Measurements from ENCODE around the gene KANSL1. TPM values are rescaled to one million over a fixed set of nuclear protein-coding genes. Genes with fewer than 3 reads are reported as not detected.
"Not testable (repeated sequence)": the region's sequence is repeated elsewhere in the genome, so short reads cannot be mapped to it uniquely, and the experiment has no call there.

KANSL1 gene
- total RNA-seq, 1 donor from 2014 or later = 23.2 TPM

GRCh38 chr17:46192439-46193150, 634 bp downstream of the KANSL1 start:
- ATAC-seq (peak; percentile 59), DNase-seq (ENCODE audit: low spot score) (peak; percentile 70)

- ATAC-seq = no peak
- DNase-seq (ENCODE audit: low spot score) = no peak
These were observed 1.1 kb downstream of the KANSL1 start for GRCh38 chr17:46192189-46192438.

DNA sequence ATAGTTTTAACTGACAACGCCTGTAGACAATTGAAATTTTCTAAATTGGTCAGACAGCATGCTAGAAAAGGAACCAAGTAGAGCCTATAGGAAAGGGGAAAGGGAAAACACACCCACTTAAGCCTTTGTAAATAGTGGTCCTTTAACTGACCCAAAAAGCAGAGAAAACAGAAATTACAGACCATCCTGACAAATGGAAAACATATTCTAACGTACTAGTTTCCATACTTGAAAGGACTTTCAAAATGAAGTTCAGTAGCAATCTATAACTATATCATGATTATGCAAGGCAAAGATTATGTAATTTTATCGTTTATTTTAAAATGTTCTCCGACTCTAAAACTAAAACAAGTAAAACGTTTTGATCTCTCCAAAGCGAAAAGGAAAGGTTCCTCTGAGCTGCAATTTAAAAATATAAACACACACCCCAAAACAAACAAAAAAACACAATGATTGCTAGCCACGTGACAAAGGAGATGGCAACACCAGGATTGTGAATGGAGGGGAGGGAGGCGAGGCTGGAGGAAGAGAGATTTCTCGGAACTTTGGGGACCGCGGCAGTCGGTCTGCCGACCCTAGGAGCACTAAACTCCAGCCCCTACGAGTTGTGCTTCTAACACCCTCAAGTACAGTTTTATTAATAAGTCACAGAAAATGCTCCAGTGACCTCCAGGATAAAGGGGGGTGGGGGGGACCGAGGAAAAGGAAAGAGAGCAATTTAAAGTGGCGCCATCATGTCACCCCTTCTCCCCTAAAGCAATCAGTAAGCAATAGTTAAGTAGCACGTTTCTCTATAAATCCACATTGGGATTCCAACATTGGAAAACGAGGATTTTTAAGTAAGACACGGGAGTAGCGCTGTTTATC, 1.7 kb downstream of the KANSL1 start:
- no peak for ATAC-seq

DNA sequence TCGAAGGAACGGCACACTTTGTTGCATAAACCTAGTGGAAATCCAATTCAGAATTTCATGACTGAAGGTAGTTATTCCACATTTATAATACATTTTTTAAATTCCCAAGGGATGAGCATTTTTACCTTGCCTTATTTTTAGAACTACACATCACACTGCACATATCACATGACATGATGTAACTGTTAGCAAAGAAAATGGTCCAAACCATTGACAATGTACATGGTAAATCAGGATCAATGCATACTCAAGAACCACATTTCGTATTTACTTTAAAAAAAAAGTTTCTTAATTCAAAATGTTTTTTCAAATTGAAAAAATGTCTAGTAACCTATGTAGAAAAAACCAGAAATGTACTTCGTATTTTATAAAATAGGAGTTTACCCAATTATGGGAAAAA, 2.5 kb downstream of the KANSL1 start:
- ATAC-seq = no peak
- no peak for DNase-seq (ENCODE audit: low spot score)

More for the DNA sequence above, 1.7 kb downstream of the KANSL1 start:
- DNase-seq (ENCODE audit: low spot score) = no peak

GRCh38 chr17:46186827-46187235, 6.4 kb downstream of the KANSL1 start:
- not testable (repeated sequence) for DNase-seq (ENCODE audit: low spot score)
- ATAC-seq = peak; percentile 23

DNA sequence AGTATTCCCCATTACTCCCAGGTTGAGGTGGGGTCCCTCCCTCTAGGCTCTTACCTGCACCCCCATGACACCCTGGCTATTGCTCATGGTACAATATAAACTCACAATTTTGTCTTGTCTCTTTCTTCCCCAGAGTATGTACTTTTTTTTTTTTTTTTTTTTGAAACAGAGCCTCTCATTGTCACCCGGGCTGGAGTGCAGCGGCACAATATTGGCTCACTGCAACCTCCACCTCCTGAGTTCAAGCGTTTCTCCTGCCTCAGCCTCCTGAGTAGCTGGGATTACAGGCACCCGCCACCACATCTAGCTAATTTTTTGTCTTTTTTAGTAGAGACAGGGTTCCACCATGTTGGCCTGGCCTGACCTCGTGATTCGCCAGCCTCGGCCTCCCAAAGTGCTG, 8.5 kb downstream of the KANSL1 start:
- DNase-seq (ENCODE audit: low spot score) = no peak
- no peak for ATAC-seq

DNA sequence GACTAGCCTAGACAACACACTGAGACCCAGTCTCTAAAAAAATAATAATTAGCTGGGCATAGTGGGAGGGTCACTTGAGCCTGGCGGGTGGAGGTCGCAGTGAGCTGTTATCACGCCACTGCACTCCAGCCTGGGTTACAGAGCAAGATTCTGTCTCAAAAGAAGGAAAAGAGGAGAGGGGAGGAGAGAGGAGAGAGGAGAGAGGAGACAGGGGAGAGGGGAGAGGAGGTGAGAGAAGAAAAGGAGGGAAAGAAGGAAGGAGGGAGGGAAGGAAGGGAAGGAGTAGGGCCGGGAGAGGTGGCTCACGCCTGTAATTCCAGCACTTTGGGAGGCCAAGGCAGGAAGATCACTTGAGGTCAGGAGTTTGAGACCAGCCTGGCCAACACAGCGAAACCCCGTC, 9.8 kb downstream of the KANSL1 start:
- not testable (repeated sequence) for ATAC-seq; DNase-seq (ENCODE audit: low spot score)

DNA sequence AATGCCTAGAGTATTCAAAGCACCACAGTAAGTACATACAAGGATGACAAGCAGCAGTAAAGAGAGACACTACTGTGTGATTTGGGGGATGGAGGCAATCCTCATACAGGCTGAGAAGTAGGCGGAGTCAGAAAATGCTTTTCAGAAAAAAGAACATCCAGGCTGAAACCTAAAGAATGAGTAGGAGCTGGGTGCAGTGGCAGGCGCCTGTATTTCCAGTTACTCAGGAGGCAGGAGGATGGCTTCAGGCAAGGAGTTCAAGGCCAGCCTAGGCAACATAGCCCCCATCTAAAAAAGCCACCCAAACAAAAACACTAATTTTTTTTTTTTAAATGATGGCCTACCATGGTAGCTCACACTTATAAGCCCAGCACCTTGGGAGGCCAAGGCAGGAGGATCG, 10.3 kb downstream of the KANSL1 start:
- no peak for ATAC-seq
- no peak for DNase-seq (ENCODE audit: low spot score)

DNA sequence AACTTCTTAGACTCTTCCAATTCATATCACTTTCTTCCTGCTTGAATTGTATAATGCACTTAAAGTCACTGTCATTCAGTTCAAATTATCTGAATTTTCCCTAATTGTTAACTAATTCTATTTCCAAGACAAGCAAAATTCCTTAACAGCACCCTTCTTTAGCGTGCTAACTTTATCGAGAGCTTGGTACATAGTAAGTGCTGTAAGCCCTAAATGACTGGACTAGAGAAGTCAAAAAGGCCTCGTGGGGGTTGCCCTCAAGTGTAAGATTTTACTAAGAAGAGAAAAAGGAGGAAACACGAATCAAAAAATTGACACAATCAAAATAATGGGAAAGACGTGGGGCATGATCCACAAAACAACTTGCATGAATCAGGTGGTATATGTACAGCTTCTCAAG, 11.3 kb downstream of the KANSL1 start:
- ATAC-seq = no peak
- no peak for DNase-seq (ENCODE audit: low spot score)

DNA sequence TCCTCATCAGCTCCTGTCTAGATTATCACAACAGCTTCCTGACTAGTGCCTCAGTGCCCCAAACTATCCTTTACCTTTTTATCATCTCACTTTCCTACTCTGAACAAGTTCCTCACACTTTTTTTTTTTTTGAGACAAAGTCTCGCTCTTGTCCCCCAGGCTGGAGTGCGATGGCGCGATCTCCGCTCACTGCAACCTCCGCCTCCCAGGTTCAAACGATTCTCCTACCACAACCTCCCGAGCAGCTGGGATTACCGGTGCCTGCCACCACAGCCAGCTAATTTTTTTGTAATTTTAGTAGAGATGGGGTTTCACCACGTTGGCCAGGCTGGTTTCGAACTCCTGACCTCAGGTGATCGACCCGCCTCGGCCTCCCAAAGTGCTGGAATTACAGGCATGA, 11.9 kb downstream of the KANSL1 start:
- ATAC-seq; DNase-seq (ENCODE audit: low spot score): not testable (repeated sequence)

GRCh38 chr17:46180892-46181274, 12.3 kb downstream of the KANSL1 start:
- no peak for ATAC-seq
- no peak for DNase-seq (ENCODE audit: low spot score)

- not testable (repeated sequence) for DNase-seq (ENCODE audit: low spot score); ATAC-seq
These were observed 12.9 kb downstream of the KANSL1 start for GRCh38 chr17:46180185-46180891.

DNA sequence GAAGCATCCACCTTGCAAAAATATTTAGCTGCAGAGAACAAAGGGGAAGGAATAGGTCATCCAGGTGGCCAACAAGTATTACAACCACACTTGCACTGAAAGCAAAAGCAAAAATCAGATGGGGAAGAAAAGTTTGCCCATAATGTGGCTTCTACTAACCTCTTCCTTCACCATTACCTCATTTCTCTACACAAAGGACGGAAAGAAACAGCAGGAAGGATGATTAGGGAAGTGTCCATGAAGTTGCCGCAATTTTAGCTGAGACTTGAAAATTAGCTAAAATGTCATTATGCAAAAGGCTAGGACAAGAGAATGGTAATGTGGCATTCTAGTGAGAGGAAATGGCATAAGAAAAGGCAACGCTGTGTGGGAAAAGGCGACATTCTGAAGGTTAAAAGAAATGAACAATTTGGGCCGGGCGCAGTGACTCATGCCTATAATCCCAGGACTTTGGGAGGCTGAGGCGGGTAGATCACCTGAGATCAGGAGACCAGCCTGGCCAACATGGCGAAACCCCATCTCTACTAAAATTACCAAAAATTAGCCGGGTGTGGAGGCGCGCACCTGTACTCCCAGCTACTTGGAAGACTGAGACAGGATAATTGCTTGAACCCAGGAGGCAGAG, 13.7 kb downstream of the KANSL1 start:
- peak; percentile 43 for ATAC-seq

GRCh38 chr17:46178550-46179214, 14.5 kb downstream of the KANSL1 start:
- no peak for DNase-seq (ENCODE audit: low spot score)
- ATAC-seq = no peak

More for the DNA sequence above, 13.7 kb downstream of the KANSL1 start:
- no peak for DNase-seq (ENCODE audit: low spot score)

- no peak for DNase-seq (ENCODE audit: low spot score)
- ATAC-seq = no peak
These were observed 16.3 kb downstream of the KANSL1 start for GRCh38 chr17:46176975-46177374.

DNA sequence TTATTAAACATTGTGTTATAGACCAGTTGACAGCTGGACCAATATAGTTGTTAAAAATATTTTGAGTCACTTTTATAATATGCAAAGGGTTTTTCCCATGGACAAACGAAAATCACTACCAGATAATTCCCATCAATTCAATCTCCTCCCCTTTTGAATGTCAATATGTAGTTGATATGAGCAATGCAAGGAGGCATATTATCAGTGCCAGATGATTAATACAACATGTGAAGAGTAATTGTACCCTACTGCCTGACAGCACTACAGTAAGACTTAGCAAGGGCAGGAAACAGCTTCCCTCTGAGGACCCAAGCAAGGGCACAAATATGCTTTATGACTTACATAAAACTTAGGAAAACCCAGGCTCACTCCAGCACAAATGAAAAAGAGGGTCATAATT, 17.3 kb downstream of the KANSL1 start:
- DNase-seq (ENCODE audit: low spot score) (no peak), ATAC-seq (no peak)

DNA sequence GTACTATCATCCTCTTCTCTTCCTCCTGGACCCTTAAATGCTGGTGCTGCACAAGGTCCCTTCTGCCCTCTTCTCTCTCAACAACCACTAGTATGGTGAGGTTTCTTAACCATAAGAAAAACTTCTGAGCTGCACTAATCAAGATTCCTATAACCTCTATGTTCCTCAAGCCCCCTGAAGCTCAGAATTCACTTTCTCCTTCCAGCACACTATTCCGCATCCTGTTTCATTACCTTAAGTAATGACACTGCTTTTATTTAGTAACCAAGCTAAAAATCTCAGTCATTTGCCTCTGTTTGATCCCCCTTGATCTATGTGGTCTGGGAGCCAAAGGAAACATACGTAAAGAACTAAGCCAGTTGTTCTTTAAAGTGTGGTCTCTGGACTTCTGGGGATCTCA, 20.1 kb downstream of the KANSL1 start:
- ATAC-seq = no peak
- DNase-seq (ENCODE audit: low spot score) = no peak

DNA sequence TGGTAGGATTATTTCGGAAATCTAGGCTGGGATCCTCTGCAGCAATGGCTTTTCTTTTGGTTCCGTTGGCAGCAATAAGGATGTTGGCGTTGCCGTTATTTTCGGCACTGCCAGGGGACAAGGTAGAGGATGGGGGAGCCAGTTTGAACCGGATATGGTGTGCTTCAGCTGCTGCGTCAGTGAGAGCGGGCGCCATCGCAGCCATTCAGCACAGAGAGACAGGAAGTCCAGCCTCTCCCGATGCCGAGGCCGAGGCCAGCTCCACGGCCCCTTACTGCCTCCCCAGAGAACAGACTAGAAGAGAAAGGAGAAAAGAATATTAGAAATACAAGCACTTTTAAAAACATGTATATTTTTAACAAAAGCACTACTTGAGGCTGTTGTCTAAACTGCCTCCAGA, 21.3 kb downstream of the KANSL1 start:
- no peak for DNase-seq (ENCODE audit: low spot score)
- no peak for ATAC-seq

- no peak for ATAC-seq
These were observed 22.4 kb downstream of the KANSL1 start for GRCh38 chr17:46170639-46171429.

More at GRCh38 chr17:46170639-46171429, 22.4 kb downstream of the KANSL1 start:
- no peak for DNase-seq (ENCODE audit: low spot score)
